Osteoblast (primary cell): ENCODE results near the gene RNF112. TPM values are rescaled to one million over a fixed set of nuclear protein-coding genes. Genes with fewer than 3 reads are reported as not detected.

Experiments used
- DNase-seq: peaks from one replicate; pipeline ENCODE4 v3.0.0; 2011; ENCODE audit warnings: low spot score, mixed read lengths; ENCODE audit not compliant: insufficient read length; ENCODE audit errors: missing footprints
- H2AFZ ChIP-seq: 2 replicates; pipeline ENCODE4 v1.6.0; 2011; ENCODE audit warnings: mild to moderate bottlenecking, low read length
- H3K27ac ChIP-seq: 2 replicates; pipeline ENCODE4 v1.5.1; 2011; ENCODE audit warnings: mild to moderate bottlenecking, low read depth, low read length, moderate library complexity
- H3K27me3 ChIP-seq: 2 replicates; pipeline ENCODE4 v1.6.0; 2012; ENCODE audit warnings: mild to moderate bottlenecking, control low read depth, inconsistent platforms, low read length, moderate library complexity; ENCODE audit not compliant: insufficient read depth
- H3K36me3 ChIP-seq: 2 replicates; pipeline ENCODE4 v1.5.1; 2011; ENCODE audit warnings: mild to moderate bottlenecking, low read length, control low read depth, moderate library complexity; ENCODE audit not compliant: insufficient read depth
- H3K4me1 ChIP-seq: 2 replicates; pipeline ENCODE4 v1.5.1; 2011; ENCODE audit warnings: mild to moderate bottlenecking, low read length, control low read depth, moderate library complexity; ENCODE audit not compliant: insufficient read depth
- H3K4me2 ChIP-seq: 2 replicates; pipeline ENCODE4 v1.6.0; 2011; ENCODE audit warnings: mild to moderate bottlenecking, low read length; ENCODE audit not compliant: insufficient read depth
- H3K4me3 ChIP-seq: fragments of 200-600 bp; sonication (generic); 3 replicates; pipeline ENCODE4 v1.5.1; 2012; ENCODE audit warnings: mild to moderate bottlenecking, low read length, inconsistent platforms; ENCODE audit not compliant: insufficient read depth
- H3K79me2 ChIP-seq: 2 replicates; pipeline ENCODE4 v1.6.0; 2012; ENCODE audit warnings: mild to moderate bottlenecking, low read length, control low read depth, inconsistent platforms; ENCODE audit not compliant: insufficient read depth
- H3K9me3 ChIP-seq: 2 replicates; pipeline ENCODE4 v1.5.1; 2011; ENCODE audit warnings: low read depth, low read length, control low read depth
- H4K20me1 ChIP-seq: 2 replicates; pipeline ENCODE4 v1.6.0; 2012; ENCODE audit warnings: mild to moderate bottlenecking, low read length, control low read depth; ENCODE audit not compliant: insufficient read depth
- total RNA-seq: library from RNA; depleted of rRNA; stranded (reverse); fragments of >200 nt; gene quantifications from 2 replicates; pipeline ENCODE4 v1.2.3, GENCODE V29; 2012
- TF ChIP-seq, protein P1 (sequence below): IDR thresholded peaks from 2 replicates; pipeline ENCODE4 v1.5.1; 2011; ENCODE audit warnings: mild to moderate bottlenecking, low read depth, low read length, moderate library complexity; ENCODE audit errors: extremely low read depth

The RNF112 gene
- total RNA-seq, 1 donor: 0.36 TPM

GRCh38 chr17:19412984-19413383 is 2.0 kb downstream of the RNF112 start:
- Histone ChIP-seq H3K4me1 (peaks cover 22% of the 10 kb centered on the region), H3K4me3 (no peak overlapping the region), H3K79me2 (no peaks in the 10 kb centered on the region), H4K20me1 (no peaks in the 10 kb centered on the region), H3K9me3 (no peaks in the 10 kb centered on the region), H3K36me3 (no peaks in the 10 kb centered on the region), H2AFZ (no peak overlapping the region), H3K4me2 (no peak overlapping the region), H3K27ac (no peak overlapping the region), H3K27me3 (no peaks in the 10 kb centered on the region)
- DNase-seq: peak; percentile 58
- TF ChIP-seq, protein P1, sequence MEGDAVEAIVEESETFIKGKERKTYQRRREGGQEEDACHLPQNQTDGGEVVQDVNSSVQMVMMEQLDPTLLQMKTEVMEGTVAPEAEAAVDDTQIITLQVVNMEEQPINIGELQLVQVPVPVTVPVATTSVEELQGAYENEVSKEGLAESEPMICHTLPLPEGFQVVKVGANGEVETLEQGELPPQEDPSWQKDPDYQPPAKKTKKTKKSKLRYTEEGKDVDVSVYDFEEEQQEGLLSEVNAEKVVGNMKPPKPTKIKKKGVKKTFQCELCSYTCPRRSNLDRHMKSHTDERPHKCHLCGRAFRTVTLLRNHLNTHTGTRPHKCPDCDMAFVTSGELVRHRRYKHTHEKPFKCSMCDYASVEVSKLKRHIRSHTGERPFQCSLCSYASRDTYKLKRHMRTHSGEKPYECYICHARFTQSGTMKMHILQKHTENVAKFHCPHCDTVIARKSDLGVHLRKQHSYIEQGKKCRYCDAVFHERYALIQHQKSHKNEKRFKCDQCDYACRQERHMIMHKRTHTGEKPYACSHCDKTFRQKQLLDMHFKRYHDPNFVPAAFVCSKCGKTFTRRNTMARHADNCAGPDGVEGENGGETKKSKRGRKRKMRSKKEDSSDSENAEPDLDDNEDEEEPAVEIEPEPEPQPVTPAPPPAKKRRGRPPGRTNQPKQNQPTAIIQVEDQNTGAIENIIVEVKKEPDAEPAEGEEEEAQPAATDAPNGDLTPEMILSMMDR: no peak

- TF ChIP-seq, protein P1: no peak
- no peak for DNase-seq
These were observed 2.7 kb downstream of the RNF112 start for GRCh38 chr17:19413761-19414160.

GRCh38 chr17:19414396-19415280 is 3.6 kb downstream of the RNF112 start:
- peak; percentile 58 for DNase-seq
- Histone ChIP-seq H3K27ac (no peak overlapping the region), H3K4me3 (no peak overlapping the region), H3K27me3 (no peaks in the 10 kb centered on the region), H3K9me3 (no peaks in the 10 kb centered on the region), H2AFZ (no peak overlapping the region), H4K20me1 (no peaks in the 10 kb centered on the region), H3K4me2 (no peak overlapping the region), H3K79me2 (no peaks in the 10 kb centered on the region), H3K36me3 (no peaks in the 10 kb centered on the region), H3K4me1 (peaks cover 27% of the 10 kb centered on the region)
- TF ChIP-seq, protein P1: no peak

More at GRCh38 chr17:19413761-19414160, 2.7 kb downstream of the RNF112 start:
- no peaks in the 10 kb centered on the region for H3K79me2 ChIP-seq
- no peak overlapping the region for H2AFZ ChIP-seq
- H4K20me1 ChIP-seq: no peaks in the 10 kb centered on the region
- no peaks in the 10 kb centered on the region for H3K9me3 ChIP-seq
- H3K4me1 ChIP-seq: peaks cover 30% of the 10 kb centered on the region
- H3K4me2 ChIP-seq: no peak overlapping the region
- no peaks in the 10 kb centered on the region for H3K27me3 ChIP-seq
- no peak overlapping the region for H3K27ac ChIP-seq
- H3K36me3 ChIP-seq: no peaks in the 10 kb centered on the region
- no peak overlapping the region for H3K4me3 ChIP-seq

GRCh38 chr17:19415311-19415710 is 4.3 kb downstream of the RNF112 start:
- Histone ChIP-seq H3K27me3 (no peaks in the 10 kb centered on the region), H3K9me3 (no peaks in the 10 kb centered on the region), H3K36me3 (no peaks in the 10 kb centered on the region), H3K4me2 (no peak overlapping the region), H3K4me1 (peaks cover 22% of the 10 kb centered on the region), H3K27ac (no peak overlapping the region), H3K4me3 (no peak overlapping the region), H3K79me2 (no peaks in the 10 kb centered on the region), H4K20me1 (no peaks in the 10 kb centered on the region), H2AFZ (no peak overlapping the region)
- TF ChIP-seq, protein P1: no peak
- no peak for DNase-seq
